Muscle of leg (tissue), 11 donors: ENCODE data around the gene PMEPA1. TPM values are rescaled to one million over a fixed set of nuclear protein-coding genes. Genes with fewer than 3 reads are reported as not detected.

Experiments
- DNase-seq: peaks from one replicate; pipeline ENCODE4 v3.0.0; 2013
- H3K27ac ChIP-seq: one replicate; pipeline ENCODE4 v1.5.1; 2013; ENCODE audit warnings: mild to moderate bottlenecking, low read length, control low read depth
- H3K27me3 ChIP-seq: one replicate; pipeline ENCODE4 v1.6.1; 2013; ENCODE audit warnings: low read length; ENCODE audit not compliant: control insufficient read depth, insufficient read depth
- H3K36me3 ChIP-seq: one replicate; pipeline ENCODE4 v1.6.1; 2013; ENCODE audit warnings: low read length; ENCODE audit not compliant: control insufficient read depth, insufficient read depth
- H3K4me1 ChIP-seq: one replicate; pipeline ENCODE4 v1.6.1; 2013; ENCODE audit warnings: low read length; ENCODE audit not compliant: control insufficient read depth, insufficient read depth
- H3K4me3 ChIP-seq: one replicate; pipeline ENCODE4 v1.5.1; 2013; ENCODE audit warnings: low read length, control low read depth
- H3K9me3 ChIP-seq: replicated peaks from 2 replicates; pipeline ENCODE4 v1.6.1; 2013; ENCODE audit warnings: low read depth, low read length; ENCODE audit not compliant: control insufficient read depth
- WGBS: methylation state at CpG from one replicate; pipeline ENCODE4 v1.1.5; 2013; ENCODE audit warnings: missing lambda C conversion rate; ENCODE audit not compliant: insufficient coverage; 5-methylcytosine and 5-hydroxymethylcytosine counted together
- polyA plus RNA-seq, 8 donors: library from polyadenylated mRNA; unstranded; fragments of 120-200 nt; gene quantifications; one replicate each; pipeline versions ENCODE4 v1.2.1 to v1.2.3, GENCODE V29; 2013; ENCODE audit warnings: inconsistent platforms in 1 of 8, low replicate concordance in 1 of 8; ENCODE audit not compliant: insufficient read length in 8 of 8, insufficient read depth in 1 of 8
- total RNA-seq: library from RNA; stranded (reverse); fragments of 120-200 nt; gene quantifications from one replicate; pipeline ENCODE4 v1.2.4, GENCODE V29; 2013

PMEPA1 gene
- total and polyA plus RNA-seq, 9 donors: 8.2 to 29.4 (median 23.3) TPM

DNA sequence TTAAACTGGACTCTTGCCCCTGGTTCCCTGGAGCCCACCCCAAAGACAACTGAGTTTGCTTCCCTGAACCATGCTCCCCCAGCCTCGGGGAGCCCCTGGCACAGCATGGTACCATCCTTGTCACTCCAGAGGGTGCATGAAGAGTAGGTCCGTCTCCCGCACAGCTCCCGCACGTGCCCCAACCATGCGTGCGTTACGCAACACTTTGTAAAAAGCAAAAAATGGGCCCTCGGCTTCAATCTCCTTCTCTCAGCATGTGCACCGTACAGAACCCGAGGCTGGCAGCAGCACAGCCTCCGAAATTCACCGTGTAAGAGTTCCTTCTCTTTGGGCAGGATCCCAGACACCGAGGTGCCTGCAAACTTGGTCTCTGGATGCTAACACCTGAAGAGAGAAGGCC is 5.6 kb downstream of the PMEPA1 start:
- H3K4me1 ChIP-seq: peaks cover 61% of the 10 kb centered on the region
- peaks cover 8% of the 10 kb centered on the region for H3K36me3 ChIP-seq
- no peaks in the 10 kb centered on the region for H3K27me3 ChIP-seq
- H3K27ac ChIP-seq: no peak overlapping the region
- H3K4me3 ChIP-seq: no peak overlapping the region
- no peak for DNase-seq
- 79% methylated on average over 14 of the region's 14 CpGs for WGBS
- H3K9me3 ChIP-seq: no peaks in the 10 kb centered on the region

- Histone ChIP-seq H3K4me3 (no peak overlapping the region), H3K36me3 (peaks cover 8% of the 10 kb centered on the region), H3K9me3 (no peaks in the 10 kb centered on the region), H3K27ac (no peak overlapping the region), H3K4me1 (peaks cover 55% of the 10 kb centered on the region), H3K27me3 (no peaks in the 10 kb centered on the region)
- no peak for DNase-seq
- WGBS: 71% methylated on average over 3 of the region's 6 CpGs
Measured at GRCh38 chr20:57703013-57703412, 6.8 kb downstream of the PMEPA1 start.

DNA sequence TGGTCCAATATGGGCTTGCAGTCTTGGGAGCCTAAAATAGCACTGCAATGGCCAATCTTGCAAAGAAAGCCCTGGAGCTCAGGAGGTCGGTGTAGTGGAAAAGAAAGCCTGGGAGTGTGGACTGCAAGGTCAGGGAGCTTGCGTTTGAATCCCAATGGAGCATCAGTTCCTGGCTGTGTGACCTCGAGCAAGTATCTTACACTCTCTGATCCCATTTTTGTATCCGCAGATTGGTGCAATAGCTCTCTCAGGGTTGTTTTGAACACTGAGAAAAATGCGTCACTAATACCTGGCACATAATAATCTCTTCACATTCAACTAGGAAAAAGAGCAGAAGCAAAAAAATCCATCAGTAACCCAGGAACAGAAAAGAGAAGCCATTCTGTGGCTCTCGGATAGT is 7.3 kb downstream of the PMEPA1 start:
- Histone ChIP-seq H3K4me3 (no peak overlapping the region), H3K9me3 (no peaks in the 10 kb centered on the region), H3K4me1 (peaks cover 50% of the 10 kb centered on the region), H3K27me3 (no peaks in the 10 kb centered on the region), H3K36me3 (peaks cover 8% of the 10 kb centered on the region), H3K27ac (no peak overlapping the region)
- 65% methylated on average over 2 of the region's 6 CpGs for WGBS
- DNase-seq: no peak

- H3K27ac ChIP-seq: no peak overlapping the region
- no peaks in the 10 kb centered on the region for H3K9me3 ChIP-seq
- no peak overlapping the region for H3K4me3 ChIP-seq
- H3K36me3 ChIP-seq: peaks cover 8% of the 10 kb centered on the region
- no peaks in the 10 kb centered on the region for H3K27me3 ChIP-seq
- peaks cover 51% of the 10 kb centered on the region for H3K4me1 ChIP-seq
- no peak for DNase-seq
- whole genome bisulfite sequencing: 78% methylated on average over 2 of the region's 12 CpGs
Measured at GRCh38 chr20:57702091-57702490, 7.7 kb downstream of the PMEPA1 start.

DNA sequence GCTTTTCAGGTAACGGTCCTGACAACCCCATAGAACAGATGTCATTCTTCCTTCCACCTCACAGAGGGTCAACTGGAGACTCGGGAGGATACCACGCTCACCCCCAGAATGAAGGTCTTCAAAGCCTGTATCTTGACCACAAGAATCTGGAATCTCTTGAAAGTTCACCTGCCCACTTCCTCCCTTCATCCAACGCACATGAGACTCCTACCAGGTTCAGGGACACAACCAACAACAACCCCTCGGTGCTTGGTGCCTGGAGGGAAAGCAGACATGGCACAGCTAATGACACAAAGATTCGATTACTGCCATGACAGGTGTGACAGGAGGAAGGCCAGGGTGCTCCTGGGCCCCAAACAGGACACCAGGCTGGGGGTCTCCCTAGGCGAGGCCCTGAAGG is 8.2 kb downstream of the PMEPA1 start:
- H3K4me3 ChIP-seq: no peak overlapping the region
- no peaks in the 10 kb centered on the region for H3K27me3 ChIP-seq
- H3K9me3 ChIP-seq: no peaks in the 10 kb centered on the region
- peaks cover 8% of the 10 kb centered on the region for H3K36me3 ChIP-seq
- no peak for DNase-seq
- H3K27ac ChIP-seq: no peak overlapping the region
- H3K4me1 ChIP-seq: peaks cover 52% of the 10 kb centered on the region
- WGBS: 78% methylated on average over 5 of the region's 7 CpGs

DNA sequence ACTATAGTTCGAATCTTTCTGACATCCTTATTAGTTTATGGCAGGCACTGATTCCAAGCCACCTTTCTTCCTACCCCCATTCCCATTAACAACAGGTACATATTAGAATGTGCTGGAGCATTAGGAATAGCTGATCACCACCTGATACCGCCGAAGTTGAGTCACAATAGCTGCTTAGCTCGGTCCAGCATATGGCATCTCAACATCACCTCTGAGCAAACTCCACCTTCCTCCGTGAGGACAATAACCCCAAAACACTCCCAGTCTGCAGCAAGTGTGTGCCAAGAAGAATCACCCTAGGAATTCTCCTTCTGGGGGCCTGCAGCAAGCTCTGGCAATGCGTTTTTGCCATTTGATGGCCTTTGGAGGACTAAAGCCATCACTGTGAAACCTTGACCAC is 8.7 kb downstream of the PMEPA1 start:
- peaks cover 8% of the 10 kb centered on the region for H3K36me3 ChIP-seq
- H3K4me1 ChIP-seq: peaks cover 52% of the 10 kb centered on the region
- 76% methylated on average over 4 of the region's 6 CpGs for WGBS
- H3K27me3 ChIP-seq: no peaks in the 10 kb centered on the region
- H3K27ac ChIP-seq: no peak overlapping the region
- no peak overlapping the region for H3K4me3 ChIP-seq
- no peak for DNase-seq
- no peaks in the 10 kb centered on the region for H3K9me3 ChIP-seq

GRCh38 chr20:57699395-57699794 is 10.4 kb downstream of the PMEPA1 start:
- peaks cover 46% of the 10 kb centered on the region for H3K4me1 ChIP-seq
- H3K27ac ChIP-seq: no peak overlapping the region
- no peak overlapping the region for H3K4me3 ChIP-seq
- H3K9me3 ChIP-seq: no peaks in the 10 kb centered on the region
- no peaks in the 10 kb centered on the region for H3K27me3 ChIP-seq
- WGBS: 93% methylated on average over 4 of the region's 8 CpGs
- peaks cover 2% of the 10 kb centered on the region for H3K36me3 ChIP-seq
- no peak for DNase-seq

DNA sequence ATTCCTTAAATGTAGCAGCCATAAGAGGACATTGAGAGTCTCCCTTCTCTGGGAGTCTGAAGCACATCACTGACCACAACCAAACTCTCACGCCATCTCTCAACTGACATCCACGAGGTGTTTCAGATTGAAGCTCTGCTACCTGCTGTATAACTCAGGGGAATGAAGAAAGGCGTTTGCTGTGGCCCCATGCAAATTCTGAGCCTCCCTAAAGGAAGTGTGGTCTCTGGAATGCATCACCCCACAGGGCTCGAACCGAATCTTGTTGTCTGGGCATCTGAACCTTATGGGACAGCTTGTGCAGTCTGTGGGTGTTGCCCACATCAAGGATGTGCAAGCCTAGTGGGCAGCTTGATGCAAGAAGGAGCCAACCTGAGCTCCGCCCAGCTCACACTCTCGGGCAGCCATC is 10.9 kb downstream of the PMEPA1 start:
- Histone ChIP-seq H3K27ac (no peak overlapping the region), H3K27me3 (no peaks in the 10 kb centered on the region), H3K9me3 (no peaks in the 10 kb centered on the region), H3K36me3 (no peaks in the 10 kb centered on the region), H3K4me3 (no peak overlapping the region), H3K4me1 (peaks cover 41% of the 10 kb centered on the region)
- 56% methylated on average over 3 of the region's 7 CpGs for WGBS
- no peak for DNase-seq

DNA sequence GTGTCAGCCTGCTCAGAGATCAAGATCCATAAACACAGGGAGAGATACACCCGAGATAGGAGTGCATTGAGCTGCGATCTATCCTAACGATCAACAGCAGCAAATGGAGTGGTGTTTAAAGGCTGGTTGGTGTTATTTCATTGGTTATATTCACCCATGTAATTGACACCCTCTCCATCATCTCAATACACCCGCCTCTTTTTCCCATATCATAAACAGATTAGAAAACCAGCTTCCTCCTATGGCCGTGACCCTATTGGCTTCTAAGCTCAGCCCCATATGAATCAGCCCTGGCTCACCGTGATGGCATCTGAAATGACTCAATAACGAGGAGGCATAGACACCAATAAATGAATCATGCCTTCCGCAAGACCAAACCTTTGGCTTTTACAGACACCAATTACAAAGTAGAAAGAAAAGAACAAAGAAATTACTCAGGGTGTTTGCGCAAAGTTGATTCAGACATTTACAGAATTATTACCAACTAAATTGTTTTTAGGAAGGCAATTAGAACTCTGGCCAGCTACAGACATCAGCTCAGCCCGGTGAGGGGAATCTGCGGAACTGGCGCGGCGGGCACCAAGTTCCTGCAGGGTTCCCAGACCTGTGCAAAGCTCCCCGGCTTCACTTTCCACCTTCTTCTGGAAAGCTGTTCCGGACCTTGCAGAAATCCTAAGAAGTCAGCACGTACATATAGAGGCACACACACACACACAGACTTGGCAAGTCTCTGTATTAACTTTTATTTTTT is 11.5 kb downstream of the PMEPA1 start:
- H3K9me3 ChIP-seq: no peaks in the 10 kb centered on the region
- no peak for DNase-seq
- peaks cover 36% of the 10 kb centered on the region for H3K4me1 ChIP-seq
- H3K27me3 ChIP-seq: no peaks in the 10 kb centered on the region
- no peak overlapping the region for H3K4me3 ChIP-seq
- WGBS: 82% methylated on average over 9 of the region's 17 CpGs
- H3K27ac ChIP-seq: no peak overlapping the region
- H3K36me3 ChIP-seq: no peaks in the 10 kb centered on the region

DNA sequence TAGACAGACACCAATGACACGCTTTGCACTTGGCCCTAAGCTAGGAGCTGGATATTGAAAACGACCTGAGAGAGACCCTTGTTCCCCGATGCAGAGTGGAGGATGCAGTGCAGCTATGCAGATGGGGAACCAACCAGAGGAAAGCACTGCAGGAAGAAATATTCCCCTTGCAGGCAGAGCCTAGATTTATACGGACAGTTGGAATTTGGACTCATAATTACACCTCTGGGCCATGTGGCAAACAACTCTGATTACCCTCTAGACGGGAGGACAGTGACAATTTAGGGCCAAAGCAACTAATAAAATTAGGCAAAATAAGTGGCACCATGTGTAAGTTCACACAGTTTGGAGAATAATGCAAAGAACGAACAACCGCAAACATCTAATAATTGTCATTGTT is 12.3 kb downstream of the PMEPA1 start:
- no peak overlapping the region for H3K27ac ChIP-seq
- H3K4me3 ChIP-seq: no peak overlapping the region
- 26% methylated on average over 3 of the region's 7 CpGs for WGBS
- no peaks in the 10 kb centered on the region for H3K9me3 ChIP-seq
- DNase-seq: no peak
- peaks cover 28% of the 10 kb centered on the region for H3K4me1 ChIP-seq
- H3K36me3 ChIP-seq: no peaks in the 10 kb centered on the region
- H3K27me3 ChIP-seq: no peaks in the 10 kb centered on the region
